HEK293T (cell line): ENCODE data around the gene PROM2.

ENCODE experiments used
- BHLHE40 ChIP-seq: fragments of 450-650 bp; IDR thresholded peaks from 2 replicates; pipeline ENCODE4 v1.6.1; 2016; ENCODE audit warnings: mild to moderate bottlenecking, moderate library complexity, borderline replicate concordance
- ELF4 ChIP-seq: fragments of 450-650 bp; IDR thresholded peaks from 2 replicates; pipeline ENCODE4 v1.6.1; 2017; ENCODE audit warnings: antibody characterized with exemption
- SUZ12 ChIP-seq: fragments of 450-650 bp; IDR thresholded peaks from 2 replicates; pipeline ENCODE4 v1.6.1; 2016; ENCODE audit warnings: mild to moderate bottlenecking

DNA sequence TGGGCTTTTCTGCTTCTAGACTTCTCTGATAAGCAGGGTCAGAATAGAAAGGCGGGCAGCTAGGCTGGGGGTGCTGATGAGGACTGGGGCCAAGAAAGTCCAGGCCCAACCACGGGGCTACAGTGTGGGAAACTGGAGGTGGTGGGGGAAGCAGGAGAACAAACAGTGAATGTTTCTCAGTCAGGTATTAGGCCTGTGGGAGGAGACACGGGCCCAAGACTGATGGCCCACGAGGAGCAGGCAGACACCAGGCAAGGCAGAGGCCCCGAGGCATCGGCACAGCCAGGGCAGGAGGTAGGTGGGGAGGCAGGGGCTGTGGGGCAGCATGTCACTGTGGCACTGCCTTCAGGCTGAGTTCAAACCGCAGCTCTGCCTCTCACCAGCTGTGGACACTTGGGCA lies 63.6 kb downstream of the PROM2 start:
- TF ChIP-seq BHLHE40 (no peak), ELF4 (no peak), SUZ12 (no peak)
